Activated CD4-positive, alpha-beta T cell treated with anti-CD3 and anti-CD28 coated beads, Interleukin-2, amount 50 U/mL, for 16 hours (primary cell): ENCODE results near the gene ADCY9.
A peak's percentile ranks its signal among the peaks of the same experiment; 100 is the strongest.
"Not testable (repeated sequence)": the region's sequence is repeated elsewhere in the genome, so short reads cannot be mapped to it uniquely, and the experiment has no call there.

Experiments used
- DNase-seq: peaks from one replicate; pipeline ENCODE4 v3.0.0-alpha.2; 2020

The ADCY9 gene

GRCh38 chr16:3946604-3947180 lies 169.6 kb downstream of the ADCY9 start:
- no peak for DNase-seq

GRCh38 chr16:3945751-3946603 lies 170.3 kb downstream of the ADCY9 start:
- DNase-seq: no peak

GRCh38 chr16:3944457-3944856 lies 171.8 kb downstream of the ADCY9 start:
- not testable (repeated sequence) for DNase-seq

GRCh38 chr16:3942146-3942545 lies 174.1 kb downstream of the ADCY9 start:
- not testable (repeated sequence) for DNase-seq

- DNase-seq: peak; percentile 51
Observed at GRCh38 chr16:3938843-3939624, 177.2 kb downstream of the ADCY9 start.

- DNase-seq: no peak
Observed at GRCh38 chr16:3938471-3938842, 177.8 kb downstream of the ADCY9 start.

- no peak for DNase-seq
Observed at GRCh38 chr16:3937066-3937875, 179.0 kb downstream of the ADCY9 start.

- no peak for DNase-seq
Observed at GRCh38 chr16:3935921-3936320, 180.3 kb downstream of the ADCY9 start.

- no peak for DNase-seq
Observed at GRCh38 chr16:3934491-3935181, 181.6 kb downstream of the ADCY9 start.

- DNase-seq: not testable (repeated sequence)
Observed at GRCh38 chr16:3927147-3927546, 189.1 kb downstream of the ADCY9 start.

- no peak for DNase-seq
Observed at GRCh38 chr16:3924763-3925162, 191.5 kb downstream of the ADCY9 start.

GRCh38 chr16:3922241-3922640 lies 194.0 kb downstream of the ADCY9 start:
- DNase-seq: no peak

- DNase-seq: no peak
Observed at GRCh38 chr16:3920206-3920605, 196.0 kb downstream of the ADCY9 start.

GRCh38 chr16:3919413-3919812 lies 196.8 kb downstream of the ADCY9 start:
- no peak for DNase-seq

- no peak for DNase-seq
Observed at GRCh38 chr16:3915426-3916260, 200.6 kb downstream of the ADCY9 start.

GRCh38 chr16:3912897-3913296 lies 203.3 kb downstream of the ADCY9 start:
- DNase-seq: no peak
